Smooth muscle cell of the brain vasculature (primary cell): ENCODE measurements around the gene TASP1.
"Not testable (repeated sequence)": the region's sequence is repeated elsewhere in the genome, so short reads cannot be mapped to it uniquely, and the experiment has no call there.

Source experiments
- DNase-seq: peaks from one replicate; pipeline ENCODE4 v3.0.0-alpha.2; 2012; ENCODE audit warnings: low read depth, low spot score

The TASP1 gene

DNA sequence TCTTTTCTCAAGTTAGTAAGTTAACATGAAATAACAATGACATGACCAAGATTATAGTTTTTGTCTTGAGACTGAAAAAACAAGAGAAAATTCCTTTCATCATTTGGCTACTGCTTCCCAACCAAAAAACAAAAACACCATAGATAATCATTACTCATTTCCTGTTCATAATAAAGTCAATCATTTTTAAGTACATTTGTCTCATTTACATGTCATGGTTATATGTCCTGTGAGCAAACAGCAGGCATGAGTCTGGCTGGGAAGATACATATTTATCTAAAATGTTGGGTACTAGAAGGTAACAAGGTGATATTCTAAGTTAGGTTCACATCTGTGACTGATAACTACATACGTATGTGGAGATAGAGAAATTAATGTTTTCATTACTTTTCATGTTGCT is 237.1 kb downstream of the TASP1 start:
- DNase-seq: no peak

DNA sequence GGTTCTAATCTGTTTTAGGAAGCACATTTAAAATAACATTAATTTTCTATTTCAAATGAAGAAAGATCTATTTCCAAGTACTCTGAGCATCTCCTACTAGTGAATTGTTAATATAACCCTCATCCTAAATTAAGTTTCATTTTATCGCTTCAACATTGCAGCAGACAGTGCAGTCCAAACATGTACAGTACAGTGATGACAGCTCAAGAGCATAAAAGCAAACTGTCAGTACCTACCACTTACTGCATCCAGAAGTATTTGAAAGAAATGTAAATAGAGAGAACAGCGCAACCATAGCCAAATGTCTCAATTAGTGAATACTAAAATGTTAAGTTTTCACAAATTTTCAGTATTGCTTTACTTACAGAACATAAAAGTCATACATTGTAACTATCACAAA is 238.3 kb downstream of the TASP1 start:
- no peak for DNase-seq

DNA sequence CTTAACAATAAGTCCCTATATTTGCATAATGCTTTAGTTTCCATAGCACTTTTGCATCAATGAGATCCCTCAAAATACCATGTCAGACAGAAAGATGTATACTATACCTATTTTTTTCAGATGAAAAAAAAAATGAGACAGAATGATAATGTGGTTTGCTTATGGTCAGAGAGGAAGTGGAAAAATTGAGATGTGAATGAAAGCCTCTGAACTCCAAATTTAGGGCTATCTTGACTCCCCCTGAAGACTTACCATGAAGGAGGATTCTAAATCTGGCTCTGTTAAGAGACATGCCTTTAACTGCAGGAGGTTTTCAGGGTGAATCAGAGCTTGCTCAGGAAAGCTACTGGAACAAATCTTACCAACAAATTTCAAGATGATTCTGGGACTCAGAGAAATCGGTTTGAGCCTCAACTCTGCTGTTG is 241.4 kb downstream of the TASP1 start:
- no peak for DNase-seq

DNA sequence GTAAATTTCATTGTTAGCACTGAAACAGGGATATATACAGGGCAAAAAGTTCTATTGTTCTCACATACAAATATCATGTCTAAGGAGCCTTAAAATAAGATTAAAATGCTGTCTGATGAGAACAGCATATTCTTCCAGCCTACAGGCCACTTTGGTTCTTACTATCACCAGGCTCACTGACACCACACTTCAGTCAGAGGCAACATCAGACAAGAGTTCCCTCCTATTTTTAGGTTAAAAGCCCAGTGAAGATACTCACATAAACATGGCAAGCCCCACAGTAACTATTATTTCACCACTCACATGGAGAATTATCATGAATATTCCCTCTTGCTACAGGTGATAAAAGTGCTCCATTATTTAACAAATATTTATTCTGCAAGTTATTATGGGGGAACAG is 241.9 kb downstream of the TASP1 start:
- DNase-seq: no peak

DNA sequence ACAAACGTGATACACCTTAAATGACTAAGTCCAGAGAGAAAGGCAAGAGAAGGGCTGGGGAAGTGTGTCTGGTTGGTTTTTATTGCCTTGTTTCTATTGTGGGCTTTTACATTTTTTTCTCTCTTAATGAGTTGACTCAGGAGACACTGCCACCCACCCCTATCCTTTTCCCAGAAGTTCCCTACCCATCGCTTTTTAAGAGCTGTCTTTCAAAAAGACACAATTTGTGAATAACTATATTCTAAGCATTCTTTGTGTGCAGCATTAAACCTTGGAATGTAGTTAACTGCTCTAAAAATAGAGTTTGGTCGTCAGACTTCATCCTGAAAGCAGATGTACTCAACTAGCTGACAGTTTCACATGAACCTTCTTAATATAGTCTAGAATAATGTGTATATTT is 242.7 kb downstream of the TASP1 start:
- no peak for DNase-seq

DNA sequence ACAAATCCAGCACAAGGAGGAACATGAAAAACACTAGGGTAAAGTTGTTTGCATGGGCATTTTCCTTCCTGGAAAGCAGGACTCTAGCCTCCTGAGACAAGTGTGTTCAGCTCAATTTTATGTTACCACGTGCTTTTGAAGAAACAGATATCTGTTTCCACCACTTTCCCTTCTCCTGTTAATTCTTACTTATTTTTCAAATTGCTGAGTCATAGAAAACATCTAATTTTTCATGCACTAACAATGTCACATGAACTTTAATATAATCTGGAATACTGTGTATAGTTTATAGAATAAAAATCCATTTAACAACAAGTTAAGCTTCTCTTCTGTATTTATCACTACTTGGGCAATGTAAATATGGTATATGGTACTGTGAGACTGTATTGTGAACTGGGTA is 243.5 kb downstream of the TASP1 start:
- DNase-seq: no peak

DNA sequence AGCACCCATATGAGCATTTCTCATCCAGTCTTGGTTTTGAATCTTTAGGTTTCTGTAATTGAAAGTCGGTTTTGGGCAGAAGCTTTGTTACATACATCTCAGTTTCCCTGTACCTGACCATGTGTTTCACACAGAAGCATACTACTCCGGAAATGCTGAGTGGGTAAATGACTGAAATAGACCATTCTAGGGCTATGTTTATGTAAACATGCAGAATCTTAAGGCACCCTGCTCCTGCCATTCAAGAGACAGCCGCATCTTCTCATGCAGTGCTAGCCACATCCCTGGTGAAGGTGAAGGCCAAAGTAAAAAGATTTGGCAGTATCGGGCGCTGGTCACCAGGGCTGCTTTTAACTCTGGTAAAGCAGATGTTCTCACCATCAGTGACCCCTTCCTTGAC is 246.3 kb downstream of the TASP1 start:
- DNase-seq: no peak

DNA sequence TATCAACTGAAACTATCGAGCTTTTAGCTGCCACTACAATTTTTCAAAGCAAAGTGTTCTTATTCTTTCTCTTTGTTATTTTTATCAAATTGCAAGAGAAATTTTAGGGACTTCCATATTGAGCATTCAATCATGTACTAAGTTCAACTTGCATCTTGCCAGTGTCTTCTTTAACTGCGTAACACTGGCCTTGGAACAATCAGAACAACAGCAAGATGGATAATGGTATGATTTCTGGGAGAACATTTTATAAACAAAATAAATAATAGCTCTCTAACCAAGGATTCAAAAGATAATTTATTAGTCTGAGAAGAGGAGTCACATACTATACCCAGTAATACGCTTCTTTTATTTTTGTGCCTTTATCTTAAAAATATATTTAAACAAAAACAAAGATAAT is 249.6 kb downstream of the TASP1 start:
- no peak for DNase-seq

DNA sequence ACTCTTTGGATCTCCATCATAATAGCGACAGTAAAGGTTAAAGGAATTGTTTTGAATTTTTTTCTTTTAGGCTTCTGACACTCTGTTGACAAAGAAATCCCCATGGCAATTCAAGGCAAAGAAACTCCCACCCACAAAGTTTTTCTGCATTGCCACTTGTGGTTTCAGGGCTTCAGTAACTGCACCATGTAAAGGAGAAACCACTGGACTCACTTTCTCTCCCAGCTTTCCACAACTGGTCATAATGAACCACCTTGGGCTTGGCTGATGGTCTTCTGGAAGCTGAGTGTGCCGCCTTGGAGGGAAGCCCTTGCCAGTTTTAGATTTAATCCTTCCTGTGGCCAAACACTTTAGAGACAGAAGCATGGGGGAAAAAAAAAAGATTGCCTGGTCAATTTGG is 254.6 kb downstream of the TASP1 start:
- no peak for DNase-seq

DNA sequence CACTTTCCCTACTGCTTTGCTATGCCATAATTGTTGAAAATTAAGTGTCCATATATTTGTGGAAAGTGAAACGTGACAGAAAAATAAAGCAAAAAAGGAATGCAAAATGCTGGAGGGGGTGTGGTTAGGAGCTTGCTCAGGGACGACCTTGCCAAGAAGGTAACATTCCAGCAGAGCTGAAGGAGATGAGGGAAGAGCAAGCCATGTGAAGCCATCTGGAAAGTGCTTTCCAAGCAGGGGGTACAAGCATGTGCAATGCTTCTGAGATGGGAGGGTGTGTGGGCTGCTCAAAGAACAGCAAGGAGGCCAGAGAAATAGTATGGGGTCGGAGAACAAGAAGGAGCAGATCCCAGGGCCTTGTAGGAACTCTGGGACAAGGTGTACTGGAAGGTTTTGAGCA is 255.9 kb downstream of the TASP1 start:
- no peak for DNase-seq

DNA sequence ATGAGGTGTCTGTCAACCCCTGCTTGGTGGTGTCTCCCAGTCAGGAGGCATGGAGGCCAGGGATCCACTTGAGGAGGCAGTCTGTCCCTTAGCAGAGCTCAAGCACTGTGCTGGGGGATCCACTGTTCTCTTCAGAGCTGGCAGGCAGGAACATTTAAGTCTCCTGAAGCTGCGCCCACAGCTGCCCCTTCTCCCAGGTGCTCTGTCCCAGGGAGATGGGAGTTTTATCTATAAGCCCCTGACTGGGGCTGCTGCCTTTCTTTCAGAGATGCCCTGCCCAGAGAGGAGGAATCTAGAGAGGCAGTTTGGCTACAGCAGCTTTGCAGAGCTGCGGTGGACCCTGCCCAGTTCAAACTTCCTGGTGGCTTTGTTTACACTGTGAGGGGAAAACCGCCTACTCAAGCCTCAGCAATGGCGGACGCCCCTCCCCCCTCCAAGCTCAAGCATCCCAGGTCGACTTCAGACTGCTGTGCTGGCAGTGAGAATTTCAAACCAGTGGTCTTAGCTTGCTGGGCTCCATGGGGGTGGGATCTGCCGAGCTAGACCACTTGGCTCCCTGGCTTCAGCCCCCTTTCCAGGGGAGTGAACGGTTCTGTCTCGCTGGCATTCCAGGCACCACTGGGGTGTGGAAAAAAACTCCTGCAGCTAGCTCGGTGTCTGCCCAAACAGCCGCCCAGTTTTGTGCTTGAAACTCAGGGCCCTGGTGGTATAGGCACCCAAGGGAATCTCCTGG is 258.1 kb downstream of the TASP1 start:
- not testable (repeated sequence) for DNase-seq

DNA sequence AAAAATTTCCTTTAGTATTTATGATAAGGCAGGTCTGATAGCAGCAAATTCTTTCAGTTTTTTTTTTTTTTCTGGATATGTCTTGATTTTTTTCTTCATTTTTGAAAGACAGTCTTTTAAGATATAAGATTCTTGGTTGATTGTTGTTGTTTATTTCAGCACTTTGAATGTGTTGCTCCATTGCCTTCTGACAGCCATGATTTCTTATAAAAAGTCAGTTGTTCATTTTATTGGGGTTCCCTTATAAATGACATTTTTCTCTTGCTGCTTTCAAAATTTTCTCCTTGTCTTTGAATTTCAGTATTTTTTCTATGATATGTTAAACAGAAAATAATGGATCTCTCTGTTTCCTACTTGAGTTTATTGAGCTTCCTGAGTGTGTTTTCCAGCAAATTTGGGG is 265.3 kb downstream of the TASP1 start:
- DNase-seq: no peak

DNA sequence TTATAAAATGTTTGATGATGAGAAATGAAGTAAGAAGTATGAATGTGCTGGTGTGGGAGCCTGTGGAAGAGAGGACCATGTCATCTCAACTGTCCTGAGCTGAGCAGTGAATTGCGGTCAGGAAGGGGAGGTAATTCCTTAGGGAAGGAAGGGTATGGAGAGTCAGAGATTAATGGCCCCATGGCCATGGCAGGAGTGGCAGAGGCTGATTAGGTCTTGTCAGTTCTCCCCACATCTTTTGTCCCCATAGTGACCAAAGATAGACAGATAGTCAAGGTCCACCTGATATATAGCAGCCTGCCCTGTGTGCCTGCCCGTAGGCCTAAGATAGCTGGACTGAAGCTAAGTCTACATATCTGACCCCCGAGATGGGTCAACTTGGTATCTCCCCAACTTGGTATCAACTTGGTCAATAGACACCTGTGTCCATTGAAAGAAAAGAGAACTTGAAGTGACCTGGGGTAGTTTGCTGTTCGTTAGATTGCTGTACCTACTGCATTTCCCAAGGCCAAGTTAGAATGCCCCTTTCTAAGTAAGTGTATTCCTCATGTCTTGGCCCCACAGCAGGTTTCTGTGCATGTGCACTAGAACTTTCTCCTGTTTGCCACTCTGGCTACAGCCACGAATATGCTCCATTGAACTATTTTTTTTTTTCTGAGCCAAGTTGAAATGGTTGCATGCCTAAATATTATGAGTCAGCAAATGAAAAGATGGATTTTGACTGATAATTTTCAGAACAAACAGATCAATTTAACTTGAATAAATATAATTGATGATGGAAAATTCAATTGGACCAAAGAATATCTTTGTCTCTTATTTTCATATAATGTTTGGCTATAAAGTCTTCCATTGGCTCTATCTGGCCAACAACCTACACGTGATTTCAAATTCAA is 274.2 kb downstream of the TASP1 start:
- DNase-seq: no peak

DNA sequence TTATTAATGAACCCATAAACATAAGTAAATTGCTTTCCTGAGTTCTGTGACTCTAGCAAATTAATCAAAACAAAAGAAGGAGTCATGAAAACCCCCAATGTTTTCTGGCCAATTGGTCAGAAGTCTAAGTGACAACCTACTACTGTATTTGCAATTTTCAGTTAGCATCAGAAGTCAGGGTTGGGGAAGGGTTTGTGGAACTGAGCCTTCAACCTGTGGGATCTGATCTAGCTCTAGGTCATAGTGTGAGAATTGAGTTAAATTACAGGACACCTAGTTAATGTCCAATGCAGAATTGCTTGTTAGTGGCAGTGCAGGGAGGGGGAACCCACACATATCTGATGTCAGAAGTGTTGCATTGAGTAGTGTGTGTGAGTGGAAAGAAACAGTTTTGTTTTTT is 275.3 kb downstream of the TASP1 start:
- no peak for DNase-seq

DNA sequence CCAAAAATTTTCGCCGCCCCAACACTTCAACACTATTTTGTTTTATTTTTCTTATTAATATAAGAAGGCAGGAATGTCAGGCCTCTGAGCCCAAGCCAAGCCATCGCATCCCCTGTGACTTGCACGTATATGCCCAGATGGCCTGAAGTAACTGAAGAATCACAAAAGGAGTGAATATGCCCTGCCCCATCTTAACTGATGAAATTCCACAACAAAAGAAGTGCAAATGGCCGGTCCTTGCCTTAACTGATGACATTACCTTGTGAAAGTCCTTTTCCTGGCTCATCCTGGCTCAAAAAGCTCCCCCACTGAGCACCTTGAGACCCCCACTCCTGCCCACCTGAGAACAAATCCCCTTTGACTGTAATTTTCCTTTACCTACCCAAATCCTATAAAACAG is 276.6 kb downstream of the TASP1 start:
- DNase-seq: not testable (repeated sequence)

DNA sequence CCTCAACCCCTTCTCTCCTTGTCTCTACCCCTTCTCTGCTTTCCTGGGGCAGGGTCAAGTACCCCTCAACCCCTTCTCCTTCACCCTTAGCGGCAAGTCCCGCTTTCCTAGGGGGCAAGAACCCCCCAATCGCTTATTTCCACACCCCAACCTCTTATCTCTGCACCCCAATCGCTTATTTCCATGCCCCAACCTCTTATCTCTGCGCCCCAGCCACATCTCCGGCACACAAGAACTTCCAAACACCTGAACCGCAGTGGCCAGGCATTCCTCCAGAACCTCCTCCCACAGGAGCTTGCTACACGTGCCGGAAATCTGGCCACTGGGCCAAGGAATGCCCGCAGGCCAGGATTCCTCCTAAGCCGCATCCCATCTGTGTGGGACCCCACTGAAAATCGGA is 279.8 kb downstream of the TASP1 start:
- not testable (repeated sequence) for DNase-seq

DNA sequence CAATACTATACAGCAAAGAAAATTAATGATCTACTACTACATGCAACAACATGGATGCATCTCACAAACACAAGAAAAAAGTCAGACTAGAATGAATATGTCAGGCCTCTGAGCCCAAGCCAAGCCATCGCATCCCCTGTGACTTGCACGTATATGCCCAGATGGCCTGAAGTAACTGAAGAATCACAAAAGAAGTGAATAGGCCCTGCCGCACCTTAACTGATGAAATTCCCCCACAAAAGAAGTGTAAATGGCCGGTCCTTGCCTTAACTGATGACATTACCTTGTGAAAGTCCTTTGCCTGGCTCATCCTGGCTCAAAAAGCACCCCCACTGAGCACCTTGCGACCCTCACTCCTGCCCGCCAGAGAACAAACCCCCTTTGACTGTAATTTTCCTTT is 280.9 kb downstream of the TASP1 start:
- not testable (repeated sequence) for DNase-seq

DNA sequence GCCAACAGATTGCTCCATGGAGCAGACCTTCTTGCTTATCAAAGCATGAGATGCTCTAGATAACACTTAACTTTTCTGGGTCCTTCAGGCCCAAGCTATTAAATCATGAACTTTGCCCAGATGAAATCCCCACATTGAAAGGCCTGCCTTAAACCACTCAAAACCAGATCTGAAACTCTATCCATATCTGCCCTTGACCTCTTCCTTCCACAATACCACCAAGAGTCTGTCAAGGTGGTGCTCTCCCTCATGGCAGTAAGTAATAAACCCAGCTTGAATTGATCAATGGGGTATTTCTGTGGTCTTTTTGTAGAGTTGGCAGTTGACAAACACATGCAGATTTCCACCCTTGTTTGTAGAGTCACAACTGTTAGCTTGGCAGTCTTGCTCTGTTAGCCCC is 282.1 kb downstream of the TASP1 start:
- no peak for DNase-seq

DNA sequence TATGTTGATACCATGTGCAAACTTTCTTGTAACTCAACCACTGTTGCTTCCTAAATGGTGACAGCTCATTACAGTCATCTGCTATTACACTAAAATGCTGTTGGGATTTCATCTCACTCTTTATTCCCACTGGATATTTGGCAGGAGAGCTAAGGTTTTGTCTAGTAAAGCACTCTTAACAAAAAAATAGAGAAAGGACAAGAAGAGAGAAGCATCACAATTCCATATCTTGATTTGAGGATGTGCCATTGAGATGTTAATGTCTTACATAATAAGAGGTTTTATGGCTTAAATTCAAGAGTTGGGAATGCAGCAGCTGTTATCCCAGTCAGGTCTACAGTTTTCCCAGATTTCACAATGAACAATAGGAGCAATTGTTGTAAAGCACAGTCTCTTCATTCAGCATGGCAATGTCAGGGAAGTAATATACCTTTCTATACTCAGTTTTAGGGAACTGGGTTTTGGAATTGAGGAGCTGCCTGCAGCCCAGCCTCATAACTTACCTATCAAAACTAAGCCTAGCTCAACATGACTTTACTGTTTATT is 282.7 kb downstream of the TASP1 start:
- no peak for DNase-seq

DNA sequence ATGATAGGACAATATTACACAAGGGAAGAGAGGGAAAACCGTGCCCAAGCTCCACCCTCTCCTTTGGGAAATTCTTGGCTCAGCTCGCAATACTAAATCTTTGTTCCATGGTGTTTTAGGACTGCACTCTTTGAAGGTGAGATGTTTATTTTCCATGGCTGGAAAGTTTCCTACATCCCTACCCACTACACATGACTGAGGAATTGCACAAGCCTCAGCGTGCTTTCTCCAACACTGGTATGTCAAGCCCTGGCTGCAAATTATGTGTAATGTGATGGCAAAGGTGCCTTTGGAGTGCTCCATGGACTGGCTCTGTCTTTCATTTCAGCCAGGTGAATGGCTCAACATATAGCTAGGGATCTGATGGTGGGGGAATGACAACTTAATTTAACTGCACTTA is 283.3 kb downstream of the TASP1 start:
- no peak for DNase-seq

DNA sequence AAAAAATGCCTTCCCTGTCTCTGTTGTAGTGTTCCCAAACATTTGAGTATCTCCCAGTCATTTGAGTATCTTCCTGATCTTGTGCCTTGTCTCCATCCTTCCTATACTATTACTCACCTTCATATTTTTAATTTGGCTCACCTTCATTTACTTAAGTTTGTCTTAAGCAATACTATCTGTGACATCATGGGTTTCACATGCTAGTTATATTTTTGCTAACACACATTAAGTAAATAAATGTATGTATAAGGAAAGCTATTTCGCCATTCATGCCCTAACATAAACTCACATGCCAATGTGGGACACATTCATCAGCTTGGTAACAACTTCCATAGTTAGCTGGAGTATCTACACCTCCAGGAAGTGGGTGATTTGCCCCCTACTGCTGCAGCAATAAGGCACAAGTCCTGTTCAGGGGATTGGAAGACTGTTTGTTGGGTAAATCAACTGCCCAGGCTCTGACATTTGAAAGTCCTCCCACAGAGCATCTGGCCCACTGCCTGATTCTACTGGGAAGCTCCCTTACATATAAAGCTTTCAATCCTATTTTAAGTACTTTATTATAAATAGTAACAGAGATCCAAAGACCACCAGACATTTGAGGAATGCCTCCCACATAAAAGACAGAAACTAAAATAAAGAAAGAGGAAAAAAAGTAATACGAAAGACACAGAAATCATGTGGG is 285.3 kb downstream of the TASP1 start:
- DNase-seq: peak; percentile 33

DNA sequence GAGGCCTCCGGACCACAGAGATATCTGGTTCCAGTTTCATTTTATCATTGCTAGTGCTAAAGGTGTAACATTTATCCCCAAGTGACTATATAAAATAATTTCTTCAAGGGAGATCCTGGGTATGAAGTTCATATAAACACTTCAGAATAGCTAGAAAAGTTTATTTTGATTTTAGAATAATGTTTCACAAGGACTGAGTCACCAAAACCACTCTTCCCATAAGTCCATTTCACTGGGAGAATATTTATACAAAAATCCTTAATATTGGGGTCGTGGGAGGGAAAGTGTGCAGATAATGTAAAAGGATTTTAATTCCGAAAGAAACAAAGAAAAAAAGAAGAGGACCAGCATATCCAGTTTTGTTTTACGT is 289.5 kb downstream of the TASP1 start:
- DNase-seq: no peak
